ENCODE results near the gene NUBPL.
"Not testable (repeated sequence)": the region's sequence is repeated elsewhere in the genome, so short reads cannot be mapped to it uniquely, and the experiment has no call there.

NUBPL gene

DNA sequence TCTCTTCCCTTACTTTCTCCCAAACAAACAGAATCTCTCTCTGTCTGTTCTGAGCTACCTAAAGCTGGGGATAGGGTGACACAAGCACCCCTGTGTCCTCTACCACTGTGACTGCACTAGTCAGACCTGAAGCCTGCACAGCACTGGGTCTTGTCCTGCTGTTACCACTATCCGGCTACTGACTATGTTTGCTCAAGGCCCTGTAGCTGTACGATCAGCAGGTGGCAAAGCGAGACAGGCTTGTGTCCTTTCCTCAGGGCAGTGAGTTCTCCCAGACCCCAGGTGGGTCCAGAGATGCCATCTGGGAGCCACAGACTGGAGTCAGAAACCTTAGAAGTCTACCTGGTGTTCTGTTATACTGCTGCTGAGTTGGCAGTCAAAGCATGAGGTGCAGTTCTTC is 116.4 kb downstream of the NUBPL start:
- DNase-seq (ENCODE audit: low read depth): no peak

- DNase-seq (ENCODE audit: low read depth): no peak
These were observed 117.4 kb downstream of the NUBPL start for GRCh38 chr14:31678421-31679249.

GRCh38 chr14:31682768-31683167 is 121.6 kb downstream of the NUBPL start:
- no peak for DNase-seq (ENCODE audit: low read depth)

- DNase-seq (ENCODE audit: low read depth): no peak
These were observed 126.5 kb downstream of the NUBPL start for GRCh38 chr14:31687726-31688125.

DNA sequence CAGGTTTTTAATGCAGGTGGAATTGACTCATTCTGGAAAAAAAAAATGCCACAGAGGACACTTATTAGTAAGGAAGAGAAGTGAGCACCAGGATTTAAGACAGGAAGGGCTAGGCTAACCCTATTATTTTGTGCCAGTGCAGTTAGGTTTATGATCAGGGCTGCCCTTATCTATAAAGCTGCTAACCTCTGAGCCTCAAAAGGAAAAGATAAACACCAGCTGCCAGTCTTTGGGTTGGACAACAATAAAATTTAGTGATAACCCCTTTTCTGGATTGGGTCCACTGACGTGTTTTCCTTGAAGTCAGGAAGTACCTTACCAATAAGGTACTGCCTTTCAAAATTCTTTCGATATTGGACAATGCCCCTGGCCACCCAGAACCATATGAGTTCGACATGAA is 128.9 kb downstream of the NUBPL start:
- DNase-seq (ENCODE audit: low read depth): no peak

- no peak for DNase-seq (ENCODE audit: low read depth)
These were observed 131.2 kb downstream of the NUBPL start for GRCh38 chr14:31692376-31692781.

GRCh38 chr14:31696378-31696777 is 135.2 kb downstream of the NUBPL start:
- no peak for DNase-seq (ENCODE audit: low read depth)

DNA sequence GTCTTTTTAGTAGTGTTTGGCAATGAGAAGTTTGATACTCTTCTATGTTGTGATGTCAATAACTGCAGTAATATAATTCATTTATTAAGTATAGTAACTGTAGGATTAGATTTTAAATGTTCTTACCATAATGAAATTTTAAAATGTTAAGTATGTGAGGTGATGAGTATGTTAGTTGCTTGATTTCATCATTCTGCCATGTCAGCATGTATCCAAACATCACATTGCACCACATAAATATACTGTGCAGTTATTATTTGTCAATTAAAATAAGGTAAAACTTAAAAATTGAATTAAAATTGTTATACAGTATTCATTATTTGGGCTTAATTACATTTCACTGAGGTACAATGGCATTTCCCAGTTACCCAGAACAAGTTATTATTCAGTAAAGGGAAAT is 138.6 kb downstream of the NUBPL start:
- no peak for DNase-seq (ENCODE audit: low read depth)

GRCh38 chr14:31700282-31701074 is 139.3 kb downstream of the NUBPL start:
- no peak for DNase-seq (ENCODE audit: low read depth)

DNA sequence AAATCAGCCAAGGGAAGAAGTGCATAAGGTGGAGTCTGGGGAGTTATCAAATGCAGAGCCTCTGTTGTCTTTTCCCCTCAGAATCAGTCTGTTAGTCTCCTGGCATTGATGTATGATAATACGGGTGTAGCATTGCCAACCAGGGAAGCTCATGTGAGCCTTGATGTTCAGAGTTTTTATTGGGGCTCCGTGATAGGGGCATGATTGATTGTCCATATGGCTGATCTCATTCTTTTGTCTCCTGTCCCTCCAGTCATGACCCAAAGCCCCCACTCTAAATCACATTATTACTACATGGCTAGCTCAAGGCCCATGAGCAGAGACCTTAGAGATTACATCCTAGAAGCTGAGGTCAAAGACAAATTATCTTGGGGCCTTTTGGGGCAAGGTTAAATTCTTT is 140.9 kb downstream of the NUBPL start:
- no peak for DNase-seq (ENCODE audit: low read depth)

DNA sequence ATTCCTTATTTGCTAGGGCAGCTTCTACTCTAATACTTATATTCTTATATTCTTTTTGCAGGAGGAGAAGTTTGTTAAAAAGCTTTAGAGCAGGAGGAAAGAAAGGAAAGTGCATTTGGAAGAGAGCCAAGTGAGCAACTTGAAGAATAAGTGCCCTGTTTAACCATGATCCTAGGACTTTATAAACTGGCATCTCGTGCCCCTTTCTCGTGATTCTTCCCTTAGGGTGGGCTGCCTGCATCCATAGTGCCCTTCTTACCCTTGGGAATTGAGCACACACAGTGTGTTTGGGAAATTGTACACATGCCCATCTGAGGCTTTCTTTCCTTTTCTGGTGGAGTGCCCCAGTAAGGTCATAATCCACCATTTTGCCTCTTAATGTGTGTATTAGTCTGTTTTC is 141.9 kb downstream of the NUBPL start:
- no peak for DNase-seq (ENCODE audit: low read depth)

DNA sequence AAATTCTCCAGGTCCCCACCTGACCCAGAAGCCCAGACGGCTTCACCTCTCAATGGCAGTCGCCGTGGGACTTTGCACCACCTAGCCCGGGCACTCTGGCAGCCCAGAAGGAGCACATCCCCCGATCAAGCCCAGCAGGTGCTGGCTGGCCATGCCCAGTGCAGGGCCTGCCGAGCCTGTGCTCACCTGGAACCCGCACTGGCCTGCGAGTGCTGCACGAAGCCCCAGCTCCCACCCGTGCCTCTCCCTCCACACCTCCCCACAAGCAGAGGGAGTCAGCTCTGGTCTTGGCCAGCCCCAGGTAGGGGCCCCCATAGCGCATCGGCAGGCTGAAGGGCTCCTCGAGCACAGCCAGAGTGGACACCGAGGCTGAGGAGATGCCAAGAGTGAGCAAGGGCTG is 144.5 kb downstream of the NUBPL start:
- DNase-seq (ENCODE audit: low read depth): no peak

DNA sequence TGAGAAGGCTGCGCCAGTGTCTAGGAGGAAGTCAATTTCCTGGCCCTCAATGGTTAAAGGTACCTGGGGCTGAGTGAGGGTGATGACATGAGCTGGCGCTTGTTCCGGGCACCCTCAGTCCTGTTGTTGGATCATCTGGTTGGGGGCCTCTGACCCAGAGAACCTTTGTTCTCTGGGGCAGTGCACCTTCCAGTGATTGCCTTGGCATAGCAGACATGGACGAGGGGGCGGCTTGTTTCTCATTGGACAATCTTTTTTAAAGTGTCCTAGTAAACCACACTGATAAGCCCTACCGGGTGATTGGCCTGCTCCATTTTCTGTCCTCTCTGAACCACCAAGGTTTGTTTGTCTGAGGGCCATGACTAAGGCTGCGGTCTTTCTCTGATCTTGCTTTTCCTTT is 147.5 kb downstream of the NUBPL start:
- not testable (repeated sequence) for DNase-seq (ENCODE audit: low read depth)

GRCh38 chr14:31712244-31713127 is 151.3 kb downstream of the NUBPL start:
- no peak for DNase-seq (ENCODE audit: low read depth)

- no peak for DNase-seq (ENCODE audit: low read depth)
These were observed 155.0 kb downstream of the NUBPL start for GRCh38 chr14:31716208-31716607.

DNA sequence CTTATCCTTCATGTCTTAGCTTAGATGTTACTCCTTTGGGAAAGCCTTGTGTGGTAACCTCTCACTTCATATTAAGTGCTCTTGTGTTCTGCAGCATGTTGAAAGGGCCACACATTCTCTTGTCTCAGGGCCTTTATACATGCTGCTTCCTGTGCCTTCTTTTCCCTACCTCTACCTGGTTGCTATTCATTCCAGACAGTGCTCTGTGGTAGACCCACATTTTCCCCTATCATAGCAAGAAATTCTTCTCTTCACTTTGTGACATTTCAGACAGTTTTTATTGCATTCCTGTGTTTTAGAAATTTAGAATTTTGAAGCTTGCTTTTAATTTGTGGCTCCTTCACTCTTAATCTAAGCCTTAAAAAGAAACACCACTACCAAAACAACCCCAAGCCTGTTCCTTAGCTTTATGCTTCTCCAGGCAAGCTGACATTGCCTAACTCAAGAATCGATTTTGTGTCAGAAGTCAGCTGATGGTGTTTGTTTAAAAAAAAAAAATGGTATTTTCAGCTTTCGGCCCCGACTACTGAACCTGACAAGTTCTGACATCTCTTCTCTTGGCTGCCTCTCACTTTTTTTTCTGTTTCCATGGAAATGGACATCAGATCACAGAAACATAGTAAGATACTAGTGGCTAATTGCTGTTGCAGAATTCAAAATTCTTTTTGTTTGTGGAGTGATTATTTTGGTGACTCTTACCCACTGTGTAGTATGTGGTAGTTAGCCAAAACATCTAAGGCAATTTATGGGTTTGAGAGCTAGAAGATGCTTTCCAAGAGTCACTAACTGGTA is 156.3 kb downstream of the NUBPL start:
- DNase-seq (ENCODE audit: low read depth): no peak

- DNase-seq (ENCODE audit: low read depth): no peak
These were observed 157.4 kb downstream of the NUBPL start for GRCh38 chr14:31718585-31718984.

DNA sequence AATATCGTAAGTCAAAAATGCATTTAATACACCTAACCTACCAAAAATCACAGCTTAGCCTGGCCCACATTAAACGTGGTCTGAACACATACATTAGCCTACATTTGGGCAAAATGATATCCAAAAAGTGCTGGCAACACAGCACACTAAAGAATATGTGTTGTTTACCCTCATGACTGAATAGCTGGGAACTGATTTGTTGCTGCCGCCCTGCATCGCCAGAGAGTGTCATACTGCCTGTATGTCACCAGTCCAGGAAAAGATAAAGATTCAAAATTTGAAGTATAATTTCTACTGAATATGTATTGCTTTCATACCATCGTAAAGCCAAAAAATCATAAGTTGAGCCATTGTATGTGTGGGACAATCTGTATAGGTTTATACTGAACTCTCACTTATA is 157.8 kb downstream of the NUBPL start:
- DNase-seq (ENCODE audit: low read depth): no peak

- DNase-seq (ENCODE audit: low read depth): no peak
These were observed 165.1 kb downstream of the NUBPL start for GRCh38 chr14:31726337-31726736.

DNA sequence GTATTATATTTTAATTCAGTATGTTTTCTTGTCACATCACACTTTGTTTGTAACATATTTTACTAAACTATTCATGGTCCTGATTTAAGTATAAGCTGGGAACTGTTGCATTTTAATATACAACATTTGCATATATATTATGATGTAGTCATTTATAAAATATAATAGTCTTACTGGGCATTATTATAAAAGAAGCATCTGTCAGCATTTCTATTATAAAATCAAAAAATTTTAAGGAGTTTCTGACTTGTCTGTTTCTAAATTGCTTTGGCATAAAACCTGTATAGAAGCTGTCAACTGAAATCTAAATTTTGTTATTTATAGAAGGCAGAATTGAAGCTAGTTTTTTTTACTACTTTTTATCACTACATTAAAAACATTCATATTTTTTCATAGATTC is 166.6 kb downstream of the NUBPL start:
- no peak for DNase-seq (ENCODE audit: low read depth)

- DNase-seq (ENCODE audit: low read depth): no peak
These were observed 179.5 kb downstream of the NUBPL start for GRCh38 chr14:31740688-31741087.

Measured in T follicular helper cell (primary cell).